Vagina (tissue), 2 donors: ENCODE measurements around the gene ZSCAN12. TPM values are rescaled to one million over a fixed set of nuclear protein-coding genes. Genes with fewer than 3 reads are reported as not detected.

Experiments used
- DNase-seq, 2 donors: peaks; one replicate each; pipeline ENCODE4 v3.0.0-alpha.2; 2017; ENCODE audit errors: extremely low spot score in 2 of 2
- H3K27ac ChIP-seq: fragments of 200-600 bp; sonication (generic); one replicate; pipeline ENCODE4 v1.5.1; 2019
- H3K27me3 ChIP-seq: fragments of 200-600 bp; sonication (generic); one replicate; pipeline ENCODE4 v1.5.1; 2019
- H3K36me3 ChIP-seq, 2 donors: fragments of 200-600 bp; sonication (generic); one replicate each; pipeline ENCODE4 v1.5.1; 2017 to 2019
- H3K4me1 ChIP-seq: fragments of 200-600 bp; sonication (generic); one replicate; pipeline ENCODE4 v1.5.1; 2019
- H3K4me3 ChIP-seq, 2 donors: fragments of 200-600 bp; sonication (generic); 1 replicate in 1 of 2; 2 replicates in 1 of 2; pipeline ENCODE4 v1.5.1; 2016 to 2019
- H3K9me3 ChIP-seq: fragments of 200-600 bp; sonication (generic); one replicate; pipeline ENCODE4 v1.5.1; 2019
- POLR2A ChIP-seq, 2 donors: fragments of 450-650 bp; IDR thresholded peaks; one replicate each; pipeline ENCODE4 v1.6.1; 2017; ENCODE audit warnings: antibody characterized with exemption in 2 of 2, mild to moderate bottlenecking in 2 of 2, moderate library complexity in 2 of 2
- POLR2AphosphoS5 ChIP-seq, 2 donors: sonication (generic); formaldehyde crosslinking; IDR thresholded peaks; one replicate each; pipeline ENCODE4 v1.9.0; 2017; ENCODE audit warnings: antibody characterized with exemption in 2 of 2, mild to moderate bottlenecking in 2 of 2, low read depth in 1 of 2; ENCODE audit not compliant: insufficient read depth in 1 of 2
- intact Hi-C: fragments of 100-400 bp; cut with DNase I; formaldehyde crosslinking; loops from one replicate; pipeline ENCODE4 v1.15.1; 2023
- total RNA-seq: library from RNA; depleted of rRNA; stranded (reverse); fragments of >200 nt; gene quantifications from one replicate; pipeline ENCODE4 v1.2.3, GENCODE V29; 2016
- TF ChIP-seq, protein P1 (sequence below), 3 experiments: fragments of 450-650 bp in 2 of 3; fragments of 200-600 bp in 1 of 3; sonication (generic) in 1 of 3; IDR thresholded peaks; one replicate each; pipeline ENCODE4 v1.5.1; 2017 to 2019; ENCODE audit warnings: antibody characterized with exemption in 3 of 3, mild to moderate bottlenecking in 2 of 3, moderate library complexity in 2 of 3

Gene ZSCAN12
- total RNA-seq, 1 donor from 2014 or later = 5.9 TPM

DNA sequence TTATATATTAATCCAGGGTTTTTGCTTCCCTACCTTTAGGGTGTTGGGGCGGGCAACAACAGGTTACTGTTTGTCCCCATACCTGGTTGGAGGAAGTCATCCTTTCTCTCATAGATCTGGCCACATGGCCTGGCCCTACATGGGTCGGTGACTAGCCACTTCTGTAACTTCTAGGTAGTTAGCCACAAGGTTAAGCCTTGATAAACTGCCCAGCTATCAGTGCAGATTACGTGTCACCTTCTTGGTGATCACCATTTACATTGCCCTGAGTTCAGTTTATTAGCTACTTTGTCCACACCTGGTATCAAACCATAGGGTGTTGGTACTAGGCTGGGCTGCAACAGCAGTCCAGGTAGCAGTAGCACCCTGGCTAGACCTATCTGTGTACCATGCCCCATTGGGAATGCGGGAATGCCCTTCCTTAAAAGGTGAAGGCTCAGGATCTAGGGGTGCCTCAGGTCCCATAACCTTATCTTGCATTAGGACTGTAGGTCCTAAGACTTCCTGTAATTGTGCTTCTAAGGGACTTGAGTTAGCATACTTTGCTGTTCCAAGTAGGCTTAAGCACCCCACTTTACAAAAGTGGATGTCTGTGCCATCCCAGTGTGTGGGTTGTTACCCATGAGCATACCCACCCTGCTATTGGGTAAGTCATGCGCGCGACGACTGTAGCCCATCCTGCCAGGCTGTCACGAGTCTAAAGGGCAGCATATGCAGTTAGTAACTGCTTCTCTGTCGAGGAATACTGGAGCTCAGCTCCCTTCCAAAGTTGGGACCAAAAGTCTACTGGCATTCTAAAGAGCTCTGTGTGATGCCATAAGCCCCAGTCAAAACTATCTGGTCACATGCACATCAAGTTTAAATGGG lies 44.6 kb downstream of the ZSCAN12 start:
- H3K4me3 ChIP-seq = peak overlapping the region; percentile 61 to 64
- intact Hi-C loops = loop anchor here (10.0 kb wide), 1 partner anchor 230 kb away; the partner anchor contains the start of gene ZSCAN16
- peaks cover 50% of the 10 kb centered on the region for H3K4me1 ChIP-seq

DNA sequence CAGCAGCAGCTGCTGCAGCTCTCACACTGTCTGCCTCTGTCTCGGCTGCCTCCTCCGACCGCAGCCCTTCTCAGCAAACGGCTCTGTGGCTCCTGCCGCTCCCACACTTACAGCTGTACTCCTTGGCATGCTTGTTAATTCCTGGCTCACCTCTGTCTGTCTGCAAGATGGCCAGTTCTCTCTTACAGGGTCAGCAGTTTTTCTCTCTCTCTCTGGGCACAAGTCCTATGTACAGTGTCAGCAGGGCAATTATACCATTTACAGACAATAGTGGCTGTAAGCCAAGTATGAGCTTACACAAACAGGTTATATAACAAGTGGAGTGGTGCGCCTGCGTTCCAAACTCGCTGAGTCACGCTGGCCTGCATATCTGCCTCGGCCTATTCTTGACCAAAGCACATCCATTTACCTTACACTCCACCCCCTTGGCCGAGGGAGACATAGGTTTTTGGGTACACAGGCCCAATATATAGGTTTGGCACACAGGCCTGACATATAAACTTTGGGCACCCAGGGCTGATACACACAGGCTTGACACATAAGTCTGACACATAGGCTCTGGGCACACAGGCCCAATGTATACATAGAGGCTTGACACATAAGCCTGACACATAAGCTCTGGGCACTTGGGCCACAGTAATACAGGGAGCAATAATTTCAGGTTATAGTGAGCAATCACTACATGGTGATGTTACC lies 45.4 kb downstream of the ZSCAN12 start:
- TF ChIP-seq POLR2A (IDR thresholded peaks at IDR 0.05) = no peak
- peak; percentile 40 to 75 for TF ChIP-seq POLR2AphosphoS5 (IDR thresholded peaks at IDR 0.05; ENCODE audit: insufficient read depth in 1 of 2, low read depth in 1 of 2)
- TF ChIP-seq, protein P1, sequence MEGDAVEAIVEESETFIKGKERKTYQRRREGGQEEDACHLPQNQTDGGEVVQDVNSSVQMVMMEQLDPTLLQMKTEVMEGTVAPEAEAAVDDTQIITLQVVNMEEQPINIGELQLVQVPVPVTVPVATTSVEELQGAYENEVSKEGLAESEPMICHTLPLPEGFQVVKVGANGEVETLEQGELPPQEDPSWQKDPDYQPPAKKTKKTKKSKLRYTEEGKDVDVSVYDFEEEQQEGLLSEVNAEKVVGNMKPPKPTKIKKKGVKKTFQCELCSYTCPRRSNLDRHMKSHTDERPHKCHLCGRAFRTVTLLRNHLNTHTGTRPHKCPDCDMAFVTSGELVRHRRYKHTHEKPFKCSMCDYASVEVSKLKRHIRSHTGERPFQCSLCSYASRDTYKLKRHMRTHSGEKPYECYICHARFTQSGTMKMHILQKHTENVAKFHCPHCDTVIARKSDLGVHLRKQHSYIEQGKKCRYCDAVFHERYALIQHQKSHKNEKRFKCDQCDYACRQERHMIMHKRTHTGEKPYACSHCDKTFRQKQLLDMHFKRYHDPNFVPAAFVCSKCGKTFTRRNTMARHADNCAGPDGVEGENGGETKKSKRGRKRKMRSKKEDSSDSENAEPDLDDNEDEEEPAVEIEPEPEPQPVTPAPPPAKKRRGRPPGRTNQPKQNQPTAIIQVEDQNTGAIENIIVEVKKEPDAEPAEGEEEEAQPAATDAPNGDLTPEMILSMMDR (IDR thresholded peaks at IDR 0.05) = no peak
- Histone ChIP-seq H3K36me3 (no peaks in the 10 kb centered on the region), H3K9me3 (no peaks in the 10 kb centered on the region), H3K4me3 (peak overlapping the region in 1 of 2 donors; percentile 29), H3K27me3 (no peaks in the 10 kb centered on the region), H3K27ac (peak overlapping the region; percentile 89), H3K4me1 (peaks cover 50% of the 10 kb centered on the region)
- DNase-seq = no peak
- intact Hi-C loops = loop anchor here (10.0 kb wide), 1 partner anchor 229 kb away; the partner anchor contains the start of gene ZSCAN16

More for the DNA sequence above, 44.6 kb downstream of the ZSCAN12 start:
- TF ChIP-seq, protein P1 (IDR thresholded peaks at IDR 0.05) = no peak
- TF ChIP-seq POLR2AphosphoS5 (IDR thresholded peaks at IDR 0.05; ENCODE audit: insufficient read depth in 1 of 2, low read depth in 1 of 2) (no peak), POLR2A (IDR thresholded peaks at IDR 0.05) (no peak)
- H3K27me3 ChIP-seq = no peaks in the 10 kb centered on the region
- DNase-seq = no peak
- H3K9me3 ChIP-seq = no peaks in the 10 kb centered on the region
- H3K36me3 ChIP-seq = no peaks in the 10 kb centered on the region
- peak overlapping the region; percentile 89 for H3K27ac ChIP-seq

DNA sequence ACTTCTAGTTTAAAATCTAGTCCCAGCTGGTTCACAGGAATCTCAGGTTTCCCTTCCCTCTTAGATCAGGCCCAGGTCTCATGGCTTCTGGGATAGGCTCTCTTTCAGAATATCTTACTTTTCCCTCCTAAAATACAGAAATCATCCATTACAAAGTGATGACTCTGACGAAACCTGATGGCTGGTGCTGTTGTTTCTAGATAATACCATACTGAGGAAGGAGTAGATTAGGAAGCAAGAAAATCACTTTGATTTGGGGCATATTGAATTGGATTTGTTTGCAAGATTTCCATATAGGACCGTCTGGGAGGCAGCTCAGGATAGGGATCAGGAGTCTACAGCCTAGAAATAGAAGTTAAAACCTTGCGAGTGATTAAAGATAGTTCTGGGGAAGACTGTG lies 46.2 kb downstream of the ZSCAN12 start:
- intact Hi-C loops = loop anchor here (10.0 kb wide), 1 partner anchor 229 kb away; the partner anchor contains the start of gene ZSCAN16
- Histone ChIP-seq H3K4me3 (peak overlapping the region in 1 of 2 donors; percentile 29), H3K36me3 (no peaks in the 10 kb centered on the region), H3K9me3 (no peaks in the 10 kb centered on the region), H3K4me1 (peaks cover 50% of the 10 kb centered on the region), H3K27me3 (no peaks in the 10 kb centered on the region), H3K27ac (peak overlapping the region; percentile 89)
- DNase-seq = no peak
- TF ChIP-seq, protein P1 (IDR thresholded peaks at IDR 0.05) = no peak
- TF ChIP-seq POLR2AphosphoS5 (IDR thresholded peaks at IDR 0.05; ENCODE audit: insufficient read depth in 1 of 2, low read depth in 1 of 2) (no peak), POLR2A (IDR thresholded peaks at IDR 0.05) (no peak)

DNA sequence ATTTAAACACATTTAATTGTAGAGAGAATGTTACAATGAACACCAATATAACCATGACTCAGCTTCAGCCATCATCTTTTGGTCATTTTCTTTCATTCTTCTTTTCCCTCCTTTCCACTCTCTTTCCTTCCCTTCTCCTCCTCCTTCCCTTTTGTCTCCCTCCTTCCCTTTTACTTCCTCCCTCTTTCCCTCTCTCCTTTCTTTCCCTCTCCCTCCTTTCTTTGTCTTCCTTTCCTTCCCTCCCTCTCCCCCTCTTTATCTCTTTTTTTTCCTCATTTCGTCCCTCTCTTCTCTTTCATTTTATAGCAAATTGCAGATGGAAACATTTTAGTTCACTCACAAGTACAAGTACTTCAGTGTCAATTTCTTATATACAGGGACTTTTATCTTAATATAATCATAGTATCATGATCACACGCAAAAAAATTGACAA lies 48.0 kb downstream of the ZSCAN12 start:
- Histone ChIP-seq H3K4me1 (peaks cover 45% of the 10 kb centered on the region), H3K4me3 (peak overlapping the region; percentile 1 to 70), H3K27ac (no peak overlapping the region), H3K9me3 (no peaks in the 10 kb centered on the region), H3K27me3 (no peaks in the 10 kb centered on the region), H3K36me3 (no peaks in the 10 kb centered on the region)
- intact Hi-C loops = loop anchor here (10.0 kb wide), 1 partner anchor 227 kb away; the partner anchor contains the start of gene ZSCAN16
- no peak for DNase-seq
- TF ChIP-seq, protein P1 (IDR thresholded peaks at IDR 0.05) = no peak
- no peak for TF ChIP-seq POLR2A (IDR thresholded peaks at IDR 0.05)
